ENCODE results near the gene ATP10B. TPM values are rescaled to one million over a fixed set of nuclear protein-coding genes. Genes with fewer than 3 reads are reported as not detected.

ATP10B gene
- total and polyA plus RNA-seq, 2 of the 8 experiments (the other 6 are each of a cell fraction or from before 2014, with no cell fraction given): 0.06 to 0.11 TPM

DNA sequence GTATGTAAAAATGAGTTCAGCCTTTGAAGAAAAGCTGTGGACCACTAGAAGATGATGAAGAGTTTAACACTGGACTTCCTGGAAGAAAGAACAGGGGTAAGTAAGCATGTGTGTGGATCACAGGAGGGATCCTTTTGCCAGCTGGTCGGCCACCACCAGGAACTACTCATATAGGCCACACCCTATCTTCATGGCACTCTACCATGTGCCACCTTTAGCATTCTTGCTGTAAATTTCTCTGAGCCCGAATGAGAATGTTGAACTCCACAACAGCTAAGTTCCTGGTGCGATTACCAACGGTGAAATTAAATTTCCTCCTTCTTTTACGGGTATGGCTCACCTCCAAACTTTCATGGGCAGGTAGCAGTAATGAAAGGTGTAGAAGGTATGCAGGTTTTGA lies 102.3 kb downstream of the ATP10B start (continued):
- TF ChIP-seq SP1 (IDR thresholded peaks at IDR 0.05; ENCODE audit: low read depth, low read length): no peak
- no peak for TF ChIP-seq CBX8 (IDR thresholded peaks at IDR 0.05; ENCODE audit: borderline replicate concordance, low read depth, low read length)
- TF ChIP-seq SIX5 (IDR thresholded peaks at IDR 0.05; ENCODE audit: low read depth, low read length): no peak
- TF ChIP-seq, protein P1, sequence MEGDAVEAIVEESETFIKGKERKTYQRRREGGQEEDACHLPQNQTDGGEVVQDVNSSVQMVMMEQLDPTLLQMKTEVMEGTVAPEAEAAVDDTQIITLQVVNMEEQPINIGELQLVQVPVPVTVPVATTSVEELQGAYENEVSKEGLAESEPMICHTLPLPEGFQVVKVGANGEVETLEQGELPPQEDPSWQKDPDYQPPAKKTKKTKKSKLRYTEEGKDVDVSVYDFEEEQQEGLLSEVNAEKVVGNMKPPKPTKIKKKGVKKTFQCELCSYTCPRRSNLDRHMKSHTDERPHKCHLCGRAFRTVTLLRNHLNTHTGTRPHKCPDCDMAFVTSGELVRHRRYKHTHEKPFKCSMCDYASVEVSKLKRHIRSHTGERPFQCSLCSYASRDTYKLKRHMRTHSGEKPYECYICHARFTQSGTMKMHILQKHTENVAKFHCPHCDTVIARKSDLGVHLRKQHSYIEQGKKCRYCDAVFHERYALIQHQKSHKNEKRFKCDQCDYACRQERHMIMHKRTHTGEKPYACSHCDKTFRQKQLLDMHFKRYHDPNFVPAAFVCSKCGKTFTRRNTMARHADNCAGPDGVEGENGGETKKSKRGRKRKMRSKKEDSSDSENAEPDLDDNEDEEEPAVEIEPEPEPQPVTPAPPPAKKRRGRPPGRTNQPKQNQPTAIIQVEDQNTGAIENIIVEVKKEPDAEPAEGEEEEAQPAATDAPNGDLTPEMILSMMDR (IDR thresholded peaks at IDR 0.05; ENCODE audit: control extremely low read depth in 1 of 3, insufficient read depth in 1 of 3, low read depth in 1 of 3, low read length in 3 of 3): no peak
- no peak for TF ChIP-seq TCF12 (IDR thresholded peaks at IDR 0.05; ENCODE audit: low read depth, low read length)

Measured in H1 (cell line).